ENCODE data around the gene BICDL2. TPM values are rescaled to one million over a fixed set of nuclear protein-coding genes. Genes with fewer than 3 reads are reported as not detected.

The BICDL2 gene
- polyA plus RNA-seq, 1 of the 3 experiments (the other 2 are of a cell fraction), result not detected

DNA sequence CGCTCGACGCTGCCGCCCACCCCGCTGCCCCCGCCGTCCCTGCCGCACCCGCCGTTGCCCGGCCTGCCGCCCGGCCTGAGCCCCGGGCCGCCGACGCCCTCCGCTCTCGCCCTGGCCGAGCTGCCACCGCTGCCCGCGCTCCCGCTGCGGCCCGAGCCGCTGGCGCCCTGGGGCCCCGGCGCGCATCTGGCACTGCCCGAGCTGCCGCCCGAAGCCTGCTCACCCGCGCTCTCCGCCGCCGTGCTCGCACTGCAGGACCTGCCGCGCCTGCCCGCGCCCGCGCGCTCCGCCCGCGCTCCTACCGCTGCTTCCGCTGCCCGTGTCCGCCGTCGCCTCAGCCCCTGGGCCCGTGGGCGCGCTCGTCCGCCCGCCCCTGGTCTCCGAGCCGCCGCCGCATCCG is 32.4 kb downstream of the BICDL2 start:
- TF ChIP-seq JUND (IDR thresholded peaks at IDR 0.05) (no peak), MXI1 (IDR thresholded peaks at IDR 0.05; ENCODE audit: low read depth, low read length) (no peak), FOXM1 (IDR thresholded peaks at IDR 0.05; ENCODE audit: low read depth) (no peak), SMC3 (IDR thresholded peaks at IDR 0.05; ENCODE audit: low read depth, low read length) (no peak), YY1 (IDR thresholded peaks at IDR 0.05; ENCODE audit: low read depth) (no peak)
- TF ChIP-seq, protein P1, sequence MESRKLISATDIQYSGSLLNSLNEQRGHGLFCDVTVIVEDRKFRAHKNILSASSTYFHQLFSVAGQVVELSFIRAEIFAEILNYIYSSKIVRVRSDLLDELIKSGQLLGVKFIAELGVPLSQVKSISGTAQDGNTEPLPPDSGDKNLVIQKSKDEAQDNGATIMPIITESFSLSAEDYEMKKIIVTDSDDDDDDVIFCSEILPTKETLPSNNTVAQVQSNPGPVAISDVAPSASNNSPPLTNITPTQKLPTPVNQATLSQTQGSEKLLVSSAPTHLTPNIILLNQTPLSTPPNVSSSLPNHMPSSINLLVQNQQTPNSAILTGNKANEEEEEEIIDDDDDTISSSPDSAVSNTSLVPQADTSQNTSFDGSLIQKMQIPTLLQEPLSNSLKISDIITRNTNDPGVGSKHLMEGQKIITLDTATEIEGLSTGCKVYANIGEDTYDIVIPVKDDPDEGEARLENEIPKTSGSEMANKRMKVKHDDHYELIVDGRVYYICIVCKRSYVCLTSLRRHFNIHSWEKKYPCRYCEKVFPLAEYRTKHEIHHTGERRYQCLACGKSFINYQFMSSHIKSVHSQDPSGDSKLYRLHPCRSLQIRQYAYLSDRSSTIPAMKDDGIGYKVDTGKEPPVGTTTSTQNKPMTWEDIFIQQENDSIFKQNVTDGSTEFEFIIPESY (IDR thresholded peaks at IDR 0.05; ENCODE audit: borderline replicate concordance, low read depth), result no peak
- no peaks in the 10 kb centered on the region for H3K9me3 ChIP-seq
- H3K9me2 ChIP-seq, result no peaks in the 10 kb centered on the region
- H3K27me3 ChIP-seq (ENCODE audit: insufficient read depth), result no peaks in the 10 kb centered on the region
- peaks cover 6% of the 10 kb centered on the region for H3F3A ChIP-seq (replicated peaks; ENCODE audit: insufficient read depth)
- H3K79me2 ChIP-seq (ENCODE audit: insufficient read depth), result no peaks in the 10 kb centered on the region
- CTCF ChIA-PET, result interaction anchor here (0.5 to 8.2 kb wide), 9 partner anchors 16 to 972 kb away, joined by 3 to 72 read pairs (median 4); partner anchors contain the start of genes CLDN6, HCFC1R1, THOC6 and TNFRSF12A
- no peaks in the 10 kb centered on the region for H3K36me3 ChIP-seq (replicated peaks in 1 of 2; ENCODE audit: control insufficient read depth in 1 of 2, insufficient read depth in 2 of 2, low read length in 1 of 2)
- H3K9ac ChIP-seq, result no peak overlapping the region
- POLR2A ChIA-PET, result interaction anchor here (1.9 kb wide), 1 partner anchor 16 kb away, joined by 8 read pairs; the partner anchor contains the start of gene TNFRSF12A
- no peak overlapping the region for H3K27ac ChIP-seq (ENCODE audit: low read depth in 2 of 2, low read length in 1 of 2)
- H4K20me1 ChIP-seq (ENCODE audit: insufficient read depth), result no peaks in the 10 kb centered on the region
- no CpG with 5 or more reads among the region's 67 CpGs for WGBS (ENCODE audit: low lambda C conversion rate)
- no peak overlapping the region for H2AFZ ChIP-seq (ENCODE audit: low read depth)
- peak overlapping the region in 1 of 2 experiments; percentile 47; a peak in 2 of 4 replicates for H3K4me3 ChIP-seq (ENCODE audit: low read depth in 2 of 2, low read length in 1 of 2)
- DNase-seq, result no peak
- H3K4me2 ChIP-seq, result no peak overlapping the region
- H3K4me1 ChIP-seq (ENCODE audit: control insufficient read depth in 1 of 2, insufficient read depth in 2 of 2, low read depth in 1 of 2, low read length in 1 of 2), result peaks cover 0 to 3% of the 10 kb centered on the region in 2 experiments; a peak in 1 of 4 replicates

DNA sequence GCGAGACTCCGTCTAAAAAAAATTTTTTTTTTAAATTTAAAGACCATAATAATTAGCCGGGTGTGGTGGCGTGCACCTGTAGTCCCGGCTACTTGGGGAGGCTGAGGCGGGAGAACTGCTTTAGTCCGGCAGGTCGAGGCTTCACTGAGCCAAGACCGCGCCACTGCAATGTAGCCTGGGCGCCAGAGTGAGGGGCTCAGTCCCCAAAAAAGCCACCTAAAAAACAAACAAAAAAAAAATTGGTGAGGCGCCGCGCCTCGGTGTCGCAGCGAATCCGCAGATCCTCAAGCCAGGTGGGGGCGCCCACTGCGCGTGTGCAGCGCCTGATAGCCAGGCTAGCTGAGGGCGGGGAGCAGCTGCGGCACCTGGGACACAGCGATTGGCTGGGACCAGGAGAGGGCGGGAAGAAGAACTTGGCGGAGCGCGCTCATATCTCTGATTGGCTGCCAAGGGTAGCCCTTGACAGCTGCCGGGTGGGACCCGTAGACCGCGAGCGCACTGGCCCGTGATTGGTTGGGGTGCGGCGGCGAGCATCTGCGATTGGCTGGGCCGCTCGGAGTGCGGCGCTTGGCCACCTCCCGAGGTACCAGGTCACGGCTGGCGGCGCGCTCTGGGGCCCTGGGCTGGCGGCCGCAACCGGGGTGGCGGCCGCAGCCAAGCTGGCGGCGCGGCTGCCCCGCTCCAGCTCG is 33.0 kb downstream of the BICDL2 start:
- Histone ChIP-seq H3K4me3 (ENCODE audit: low read depth in 2 of 2, low read length in 1 of 2) (peak overlapping the region; percentile 26 to 47; a peak in 2 of 4 replicates), H4K20me1 (ENCODE audit: insufficient read depth) (no peaks in the 10 kb centered on the region), H3K9me2 (no peaks in the 10 kb centered on the region), H3F3A (replicated peaks; ENCODE audit: insufficient read depth) (peaks cover 6% of the 10 kb centered on the region), H3K79me2 (ENCODE audit: insufficient read depth) (no peaks in the 10 kb centered on the region), H3K4me1 (ENCODE audit: control insufficient read depth in 1 of 2, insufficient read depth in 2 of 2, low read depth in 1 of 2, low read length in 1 of 2) (peaks cover 0 to 3% of the 10 kb centered on the region in 2 experiments; a peak in 1 of 4 replicates), H3K27me3 (ENCODE audit: insufficient read depth) (no peaks in the 10 kb centered on the region), H3K9ac (no peak overlapping the region), H3K36me3 (replicated peaks in 1 of 2; ENCODE audit: control insufficient read depth in 1 of 2, insufficient read depth in 2 of 2, low read length in 1 of 2) (no peaks in the 10 kb centered on the region), H2AFZ (ENCODE audit: low read depth) (no peak overlapping the region), H3K4me2 (no peak overlapping the region), H3K27ac (ENCODE audit: low read depth in 2 of 2, low read length in 1 of 2) (no peak overlapping the region), H3K9me3 (no peaks in the 10 kb centered on the region)
- WGBS (ENCODE audit: low lambda C conversion rate), result 7% methylated on average over 29 of the region's 58 CpGs
- DNase-seq, result peak; percentile 99
- ChIA-PET POLR2A (interaction anchor here (1.9 kb wide), 1 partner anchor 17 kb away, joined by 8 read pairs; the partner anchor contains the start of gene TNFRSF12A), CTCF (interaction anchor here (0.5 to 8.2 kb wide), 11 partner anchors 9 to 971 kb away, joined by 3 to 72 read pairs (median 3); partner anchors contain the start of genes CLDN6, HCFC1R1, THOC6 and TNFRSF12A)
- TF ChIP-seq, protein P2, sequence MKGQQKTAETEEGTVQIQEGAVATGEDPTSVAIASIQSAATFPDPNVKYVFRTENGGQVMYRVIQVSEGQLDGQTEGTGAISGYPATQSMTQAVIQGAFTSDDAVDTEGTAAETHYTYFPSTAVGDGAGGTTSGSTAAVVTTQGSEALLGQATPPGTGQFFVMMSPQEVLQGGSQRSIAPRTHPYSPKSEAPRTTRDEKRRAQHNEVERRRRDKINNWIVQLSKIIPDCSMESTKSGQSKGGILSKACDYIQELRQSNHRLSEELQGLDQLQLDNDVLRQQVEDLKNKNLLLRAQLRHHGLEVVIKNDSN (IDR thresholded peaks at IDR 0.05; ENCODE audit: borderline replicate concordance, low read depth), result no peak
- TF ChIP-seq, protein P3, sequence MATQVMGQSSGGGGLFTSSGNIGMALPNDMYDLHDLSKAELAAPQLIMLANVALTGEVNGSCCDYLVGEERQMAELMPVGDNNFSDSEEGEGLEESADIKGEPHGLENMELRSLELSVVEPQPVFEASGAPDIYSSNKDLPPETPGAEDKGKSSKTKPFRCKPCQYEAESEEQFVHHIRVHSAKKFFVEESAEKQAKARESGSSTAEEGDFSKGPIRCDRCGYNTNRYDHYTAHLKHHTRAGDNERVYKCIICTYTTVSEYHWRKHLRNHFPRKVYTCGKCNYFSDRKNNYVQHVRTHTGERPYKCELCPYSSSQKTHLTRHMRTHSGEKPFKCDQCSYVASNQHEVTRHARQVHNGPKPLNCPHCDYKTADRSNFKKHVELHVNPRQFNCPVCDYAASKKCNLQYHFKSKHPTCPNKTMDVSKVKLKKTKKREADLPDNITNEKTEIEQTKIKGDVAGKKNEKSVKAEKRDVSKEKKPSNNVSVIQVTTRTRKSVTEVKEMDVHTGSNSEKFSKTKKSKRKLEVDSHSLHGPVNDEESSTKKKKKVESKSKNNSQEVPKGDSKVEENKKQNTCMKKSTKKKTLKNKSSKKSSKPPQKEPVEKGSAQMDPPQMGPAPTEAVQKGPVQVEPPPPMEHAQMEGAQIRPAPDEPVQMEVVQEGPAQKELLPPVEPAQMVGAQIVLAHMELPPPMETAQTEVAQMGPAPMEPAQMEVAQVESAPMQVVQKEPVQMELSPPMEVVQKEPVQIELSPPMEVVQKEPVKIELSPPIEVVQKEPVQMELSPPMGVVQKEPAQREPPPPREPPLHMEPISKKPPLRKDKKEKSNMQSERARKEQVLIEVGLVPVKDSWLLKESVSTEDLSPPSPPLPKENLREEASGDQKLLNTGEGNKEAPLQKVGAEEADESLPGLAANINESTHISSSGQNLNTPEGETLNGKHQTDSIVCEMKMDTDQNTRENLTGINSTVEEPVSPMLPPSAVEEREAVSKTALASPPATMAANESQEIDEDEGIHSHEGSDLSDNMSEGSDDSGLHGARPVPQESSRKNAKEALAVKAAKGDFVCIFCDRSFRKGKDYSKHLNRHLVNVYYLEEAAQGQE (IDR thresholded peaks at IDR 0.05; ENCODE audit: low read depth, low read length), result no peak
- TF ChIP-seq CHD2 (IDR thresholded peaks at IDR 0.05; ENCODE audit: low read length, partially characterized antibody) (peak; percentile 86), NRF1 (IDR thresholded peaks at IDR 0.05; ENCODE audit: low read depth, low read length) (peak; percentile 87), YY1 (IDR thresholded peaks at IDR 0.05; ENCODE audit: low read depth) (no peak), RXRA (IDR thresholded peaks at IDR 0.05; ENCODE audit: borderline replicate concordance, low read depth) (no peak), RFX5 (IDR thresholded peaks at IDR 0.05; ENCODE audit: low read length) (peak; percentile 83), NFIC (IDR thresholded peaks at IDR 0.05; ENCODE audit: borderline replicate concordance) (no peak), MXI1 (IDR thresholded peaks at IDR 0.05; ENCODE audit: low read depth, low read length) (peak; percentile 46), FOXM1 (IDR thresholded peaks at IDR 0.05; ENCODE audit: low read depth) (no peak), SIN3A (IDR thresholded peaks at IDR 0.05; ENCODE audit: borderline replicate concordance, low read depth, low read length) (no peak), JUND (IDR thresholded peaks at IDR 0.05) (no peak)
- TF ChIP-seq, protein P4, sequence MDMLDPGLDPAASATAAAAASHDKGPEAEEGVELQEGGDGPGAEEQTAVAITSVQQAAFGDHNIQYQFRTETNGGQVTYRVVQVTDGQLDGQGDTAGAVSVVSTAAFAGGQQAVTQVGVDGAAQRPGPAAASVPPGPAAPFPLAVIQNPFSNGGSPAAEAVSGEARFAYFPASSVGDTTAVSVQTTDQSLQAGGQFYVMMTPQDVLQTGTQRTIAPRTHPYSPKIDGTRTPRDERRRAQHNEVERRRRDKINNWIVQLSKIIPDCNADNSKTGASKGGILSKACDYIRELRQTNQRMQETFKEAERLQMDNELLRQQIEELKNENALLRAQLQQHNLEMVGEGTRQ (IDR thresholded peaks at IDR 0.05; ENCODE audit: borderline replicate concordance, low read depth, low read length), result no peak
- TF ChIP-seq, protein P5, sequence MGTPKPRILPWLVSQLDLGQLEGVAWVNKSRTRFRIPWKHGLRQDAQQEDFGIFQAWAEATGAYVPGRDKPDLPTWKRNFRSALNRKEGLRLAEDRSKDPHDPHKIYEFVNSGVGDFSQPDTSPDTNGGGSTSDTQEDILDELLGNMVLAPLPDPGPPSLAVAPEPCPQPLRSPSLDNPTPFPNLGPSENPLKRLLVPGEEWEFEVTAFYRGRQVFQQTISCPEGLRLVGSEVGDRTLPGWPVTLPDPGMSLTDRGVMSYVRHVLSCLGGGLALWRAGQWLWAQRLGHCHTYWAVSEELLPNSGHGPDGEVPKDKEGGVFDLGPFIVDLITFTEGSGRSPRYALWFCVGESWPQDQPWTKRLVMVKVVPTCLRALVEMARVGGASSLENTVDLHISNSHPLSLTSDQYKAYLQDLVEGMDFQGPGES (IDR thresholded peaks at IDR 0.05; ENCODE audit: low read depth, low read length), result peak; percentile 73

Measured in SK-N-SH (cell line).